Peyer's patch (tissue), 4 donors: ENCODE measurements around the gene STAG1.

Experiments used
- CTCF ChIP-seq, 6 experiments: fragments of 450-650 bp in 4 of 6; fragments of 200-600 bp in 2 of 6; sonication (generic) in 1 of 6; IDR thresholded peaks; one replicate each; pipeline ENCODE4 v1.5.1; 2017 to 2019; ENCODE audit warnings: antibody characterized with exemption in 6 of 6, mild to moderate bottlenecking in 3 of 6, moderate library complexity in 1 of 6
- POLR2A ChIP-seq, 2 donors: fragments of 450-650 bp; IDR thresholded peaks; one replicate each; pipeline ENCODE4 v1.5.1; 2017; ENCODE audit warnings: antibody characterized with exemption in 2 of 2, mild to moderate bottlenecking in 2 of 2, moderate library complexity in 2 of 2

GRCh38 chr3:136377508-136377907 is 374.7 kb downstream of the STAG1 start:
- no peak for TF ChIP-seq CTCF (IDR thresholded peaks at IDR 0.05)
- TF ChIP-seq POLR2A (IDR thresholded peaks at IDR 0.05): no peak
